ENCODE data around the gene RLF.
"Not testable (repeated sequence)": the region's sequence is repeated elsewhere in the genome, so short reads cannot be mapped to it uniquely, and the experiment has no call there.

RLF gene

DNA sequence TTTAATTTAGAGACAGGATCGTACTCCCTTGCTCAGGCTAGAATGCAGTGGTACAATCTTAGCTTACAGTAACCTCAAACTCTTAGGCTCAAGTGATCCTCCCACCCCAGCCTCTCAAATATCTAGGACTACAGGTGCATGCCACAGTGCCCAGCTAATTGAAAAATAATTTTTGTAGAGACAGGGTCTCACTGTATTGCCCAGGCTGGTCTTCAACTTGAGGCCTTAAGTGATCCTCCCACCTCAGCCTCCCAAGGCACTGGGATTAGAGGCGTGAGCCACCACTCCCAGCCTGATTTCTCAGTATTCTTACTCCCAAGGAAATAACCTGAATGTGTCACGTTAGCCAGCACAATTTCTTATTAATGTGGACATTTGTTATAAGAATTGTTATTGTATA, 9.8 kb downstream of the RLF start:
- DNase-seq, result no peak

GRCh38 chr1:40174788-40175187, 13.6 kb downstream of the RLF start:
- no peak for DNase-seq

- DNase-seq, result not testable (repeated sequence)
Measured at GRCh38 chr1:40176989-40177388, 15.8 kb downstream of the RLF start.

DNA sequence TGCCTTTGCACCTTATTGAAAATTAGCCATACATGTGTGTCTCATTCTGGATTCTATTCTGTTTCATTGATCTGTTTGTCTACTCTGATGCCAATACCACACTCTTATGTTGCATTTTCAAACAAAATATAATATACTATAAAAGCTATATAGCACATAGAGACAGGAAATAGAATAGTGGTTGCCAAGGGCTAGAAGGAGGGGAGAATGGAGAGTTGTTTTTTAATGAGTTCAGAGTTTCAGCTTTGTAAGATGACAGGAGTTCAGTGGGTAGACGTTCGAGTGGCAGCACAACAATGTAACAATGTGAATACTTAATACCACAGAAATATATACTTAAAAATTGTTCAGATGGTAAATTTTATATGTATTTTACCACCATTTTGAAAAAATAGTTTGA, 17.0 kb downstream of the RLF start:
- DNase-seq, result no peak

- no peak for DNase-seq
Measured at GRCh38 chr1:40179496-40180089, 18.4 kb downstream of the RLF start.

DNA sequence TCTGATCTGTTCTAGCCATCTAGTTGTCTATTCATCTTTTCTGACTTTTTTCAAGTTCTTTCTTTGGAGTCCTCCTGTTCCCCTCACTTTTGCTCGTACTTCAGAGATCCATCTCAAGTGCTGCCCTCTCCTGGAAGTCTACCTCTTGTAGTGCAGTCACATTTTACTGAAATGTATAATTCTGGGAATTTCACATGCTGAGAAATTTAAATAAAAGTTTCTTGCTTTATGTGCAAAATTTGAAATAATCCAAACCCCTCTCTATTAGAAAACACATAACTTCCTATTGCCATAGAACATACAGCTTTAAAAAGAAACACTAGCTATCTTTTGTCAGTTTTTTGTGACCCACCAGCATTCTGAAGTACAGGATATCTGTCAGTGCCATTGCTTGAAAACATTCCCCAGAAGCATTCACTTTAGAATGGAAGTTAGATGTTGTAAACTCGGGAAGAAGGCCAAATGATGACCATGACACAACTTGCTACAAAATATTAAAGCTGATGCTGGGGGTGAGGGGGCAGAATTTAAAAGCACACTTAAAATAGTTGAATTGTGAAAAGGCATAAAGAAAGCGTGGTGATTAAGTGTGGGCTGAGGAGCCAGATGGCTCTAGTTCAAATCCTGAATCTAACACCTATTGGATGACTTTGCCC, 22.0 kb downstream of the RLF start:
- DNase-seq, result peak in 2 of 56 donors; percentile 0 to 5

GRCh38 chr1:40184193-40184592, 23.0 kb downstream of the RLF start:
- DNase-seq, result no peak

GRCh38 chr1:40185951-40186864, 25.0 kb downstream of the RLF start:
- DNase-seq, result peak in 17 of 56 donors; percentile 1 to 43 (median 19)

GRCh38 chr1:40187399-40187798, 26.2 kb downstream of the RLF start:
- no peak for DNase-seq

DNA sequence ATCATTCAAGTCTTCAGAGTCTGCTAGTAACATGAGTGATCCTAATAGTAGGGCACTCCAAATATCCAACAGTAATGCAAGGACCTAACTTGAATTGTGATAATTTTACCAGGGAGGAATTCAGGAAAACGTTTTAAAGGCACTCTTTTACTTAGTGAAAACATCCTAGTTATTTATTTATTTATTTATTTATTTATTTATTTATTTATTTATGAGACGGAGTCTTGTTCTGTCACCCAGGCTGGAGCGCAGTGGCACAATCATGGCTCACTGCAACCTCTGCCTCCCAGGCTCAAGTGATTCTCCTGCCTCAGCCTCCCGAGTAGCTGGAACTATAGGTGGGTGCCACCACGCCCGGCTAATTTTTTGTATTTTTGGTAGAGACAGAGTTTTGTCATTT, 33.5 kb downstream of the RLF start:
- not testable (repeated sequence) for DNase-seq

- no peak for DNase-seq
Measured at GRCh38 chr1:40197656-40198055, 36.5 kb downstream of the RLF start.

- DNase-seq, result no peak
Measured at GRCh38 chr1:40199126-40199525, 37.9 kb downstream of the RLF start.

- no peak for DNase-seq
Measured at GRCh38 chr1:40204856-40205255, 43.7 kb downstream of the RLF start.

DNA sequence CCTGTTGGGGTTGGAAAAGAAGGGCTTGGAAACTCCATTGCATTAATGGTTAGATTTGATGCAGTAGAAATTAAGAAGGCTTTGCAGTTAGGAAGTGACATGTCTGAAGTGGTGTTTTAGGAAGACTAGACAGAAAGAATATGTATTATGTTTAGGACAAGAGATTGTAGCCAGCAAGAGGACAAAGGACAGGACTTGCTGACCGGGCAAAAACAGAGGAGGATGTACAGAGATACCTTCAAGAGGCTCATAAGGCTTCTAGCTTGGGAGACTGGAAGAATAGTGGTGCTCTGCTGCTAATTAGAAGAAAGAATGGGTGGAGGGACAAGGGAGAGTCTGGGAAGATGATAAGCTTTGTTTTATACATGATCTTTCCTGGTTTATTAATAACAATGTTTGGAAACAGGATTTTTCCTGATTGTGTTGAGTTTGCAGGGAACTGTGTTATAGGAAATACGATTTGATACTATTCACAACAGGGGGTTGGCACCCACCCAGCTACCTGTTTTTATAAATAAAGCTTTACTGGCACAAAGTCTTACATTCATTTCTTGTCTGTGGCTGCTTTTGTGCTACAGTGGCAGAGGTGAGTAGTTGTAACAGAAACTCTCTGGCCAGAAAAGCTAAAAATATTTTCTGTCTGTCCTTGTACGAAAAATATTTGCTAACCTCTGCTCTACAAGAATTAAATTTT, 49.5 kb downstream of the RLF start:
- DNase-seq, result no peak

DNA sequence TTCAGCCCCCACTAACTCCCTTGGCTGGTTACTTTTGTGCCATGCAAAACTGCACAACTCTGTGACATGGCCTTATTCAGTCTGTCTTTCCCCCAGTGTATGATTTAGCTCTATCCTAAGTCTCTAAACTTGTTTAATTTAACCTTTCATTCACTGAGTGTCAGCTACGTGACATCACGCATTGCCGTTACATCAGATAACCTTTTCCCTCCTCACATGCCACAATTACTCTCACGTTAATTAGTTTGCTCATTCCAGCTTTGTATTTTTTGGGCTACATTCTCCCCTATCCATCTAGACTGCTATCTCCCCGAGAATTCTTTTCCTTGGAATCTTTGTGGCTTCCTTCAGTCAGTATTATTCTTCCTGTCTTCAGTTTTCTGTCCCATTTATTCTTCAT, 57.1 kb downstream of the RLF start:
- no peak for DNase-seq

DNA sequence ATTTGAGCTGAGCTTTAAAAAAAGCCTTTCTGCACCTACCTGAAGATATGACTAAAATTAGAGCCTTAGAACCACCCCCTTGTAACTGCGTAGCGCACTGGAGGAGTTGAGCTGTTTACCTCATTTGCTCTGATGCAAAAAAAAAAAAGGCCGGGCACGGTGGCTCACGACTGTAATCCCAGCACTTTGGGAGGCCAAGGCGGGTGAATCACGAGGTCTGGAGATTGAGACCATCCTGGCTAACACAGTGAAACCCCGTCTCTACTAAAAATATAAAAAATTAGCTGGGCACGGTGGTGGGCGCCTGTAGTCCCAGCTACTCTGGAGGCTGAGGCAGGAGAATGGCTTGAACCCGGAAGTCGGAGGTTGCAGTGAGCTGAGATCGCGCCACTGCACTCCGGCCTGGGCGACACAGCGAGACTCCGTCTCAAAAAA, 60.3 kb downstream of the RLF start:
- peak in 12 of 56 donors; percentile 2 to 42 (median 15) for DNase-seq

- no peak for DNase-seq
Measured at GRCh38 chr1:40221977-40222772, 61.0 kb downstream of the RLF start.

- DNase-seq, result no peak
Measured at GRCh38 chr1:40224040-40224439, 62.9 kb downstream of the RLF start.

DNA sequence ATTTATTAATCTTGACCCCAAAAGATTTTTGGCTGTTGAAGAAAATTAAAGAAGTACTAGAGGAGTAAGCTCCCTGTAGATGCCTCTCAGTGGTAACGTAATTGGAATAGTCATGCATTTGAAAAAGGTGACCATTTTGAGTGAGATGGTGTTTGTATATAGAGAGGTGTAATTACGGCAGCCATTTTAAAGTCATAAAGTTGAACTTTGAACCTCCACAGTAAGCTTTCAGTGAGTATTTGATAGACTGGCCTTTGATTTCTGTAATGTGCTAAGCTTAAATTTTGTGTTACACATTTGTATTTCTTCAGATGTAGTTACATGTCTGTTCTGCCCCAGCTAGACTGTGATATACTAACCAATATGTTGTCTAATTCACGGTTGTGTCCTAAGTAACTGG, 65.0 kb downstream of the RLF start:
- no peak for DNase-seq

GRCh38 chr1:40232444-40232843, 71.3 kb downstream of the RLF start:
- no peak for DNase-seq

- DNase-seq, result no peak
Measured at GRCh38 chr1:40239626-40240025, 78.4 kb downstream of the RLF start.

Measured in nucleus accumbens (tissue), 56 donors.